HG02571 (cell line): ENCODE measurements around the gene EFTUD2.

Experiments
- ATAC-seq: cut with Tn5 transposase; IDR thresholded peaks from one replicate; pipeline ENCODE4 v1.9.1; 2021; ENCODE audit warnings: mild to moderate bottlenecking, moderate library complexity; ENCODE audit not compliant: unreplicated experiment

EFTUD2 gene

GRCh38 chr17:44889003-44889402 is 10.2 kb downstream of the EFTUD2 start:
- no peak for ATAC-seq

GRCh38 chr17:44887971-44888954 is 11.0 kb downstream of the EFTUD2 start:
- ATAC-seq: no peak

GRCh38 chr17:44887016-44887415 is 12.2 kb downstream of the EFTUD2 start:
- ATAC-seq: no peak

- ATAC-seq: no peak
Observed at GRCh38 chr17:44884941-44885340, 14.3 kb downstream of the EFTUD2 start.

GRCh38 chr17:44881145-44881544 is 18.1 kb downstream of the EFTUD2 start:
- no peak for ATAC-seq

- ATAC-seq: no peak
Observed at GRCh38 chr17:44880062-44880461, 19.2 kb downstream of the EFTUD2 start.

- no peak for ATAC-seq
Observed at GRCh38 chr17:44879376-44879775, 19.9 kb downstream of the EFTUD2 start.

GRCh38 chr17:44878627-44879221 is 20.5 kb downstream of the EFTUD2 start:
- ATAC-seq: no peak

- no peak for ATAC-seq
Observed at GRCh38 chr17:44877121-44877520, 22.1 kb downstream of the EFTUD2 start.

- no peak for ATAC-seq
Observed at GRCh38 chr17:44875761-44876160, 23.5 kb downstream of the EFTUD2 start.

GRCh38 chr17:44872131-44872768 is 27.0 kb downstream of the EFTUD2 start:
- ATAC-seq: no peak

- no peak for ATAC-seq
Observed at GRCh38 chr17:44871556-44871955, 27.7 kb downstream of the EFTUD2 start.

GRCh38 chr17:44867841-44868240 is 31.4 kb downstream of the EFTUD2 start:
- no peak for ATAC-seq

GRCh38 chr17:44865931-44866330 is 33.3 kb downstream of the EFTUD2 start:
- ATAC-seq: no peak

GRCh38 chr17:44865231-44865660 is 34.0 kb downstream of the EFTUD2 start:
- ATAC-seq: no peak

GRCh38 chr17:44864831-44865230 is 34.4 kb downstream of the EFTUD2 start:
- ATAC-seq: no peak

- no peak for ATAC-seq
Observed at GRCh38 chr17:44863061-44863918, 36.0 kb downstream of the EFTUD2 start.

GRCh38 chr17:44862278-44862914 is 36.8 kb downstream of the EFTUD2 start:
- no peak for ATAC-seq

GRCh38 chr17:44859701-44860100 is 39.5 kb downstream of the EFTUD2 start:
- ATAC-seq: no peak

GRCh38 chr17:44854192-44854591 is 45.1 kb downstream of the EFTUD2 start:
- ATAC-seq: no peak
